HUES48 (cell line): Measurements from ENCODE around the gene MLX.
A peak's percentile ranks its signal among the peaks of the same experiment; 100 is the strongest.
"Not testable (repeated sequence)": the region's sequence is repeated elsewhere in the genome, so short reads cannot be mapped to it uniquely, and the experiment has no call there.

Source experiments
- H3K27ac ChIP-seq: one replicate; pipeline ENCODE4 v1.7.0; 2013; ENCODE audit warnings: low read depth, low read length, inconsistent platforms
- H3K27me3 ChIP-seq: 2 replicates; pipeline ENCODE4 v1.6.1; 2013; ENCODE audit warnings: mild to moderate bottlenecking, low read length; ENCODE audit not compliant: control insufficient read depth, insufficient read depth
- H3K36me3 ChIP-seq: 2 replicates; pipeline ENCODE4 v1.6.1; 2013; ENCODE audit warnings: low read length; ENCODE audit not compliant: control insufficient read depth, insufficient read depth
- H3K4me1 ChIP-seq: 2 replicates; pipeline ENCODE4 v1.6.1; 2013; ENCODE audit warnings: mild to moderate bottlenecking, low read length; ENCODE audit not compliant: control insufficient read depth, insufficient read depth
- H3K4me3 ChIP-seq: 2 replicates; pipeline ENCODE4 v1.5.1; 2013; ENCODE audit warnings: mild to moderate bottlenecking, low read depth, low read length
- H3K9ac ChIP-seq: 2 replicates; pipeline ENCODE4 v1.6.1; 2013; ENCODE audit warnings: mild to moderate bottlenecking, low read depth, low read length, moderate library complexity
- H3K9me3 ChIP-seq: 2 replicates; pipeline ENCODE4 v1.6.1; 2013; ENCODE audit warnings: low read length; ENCODE audit not compliant: control insufficient read depth, insufficient read depth

Gene MLX

GRCh38 chr17:42548070-42548837 lies 18.6 kb upstream of the MLX start:
- Histone ChIP-seq H3K4me3 (peak overlapping the region; percentile 58), H3K27ac (peak overlapping the region; percentile 79), H3K9me3 (no peaks in the 10 kb centered on the region), H3K9ac (no peak overlapping the region; the same call in 1 of the 2 replicates), H3K4me1 (peaks cover 4% of the 10 kb centered on the region; the same call in 1 of the 2 replicates), H3K36me3 (peaks cover 8% of the 10 kb centered on the region), H3K27me3 (peaks cover 4% of the 10 kb centered on the region; the same call in 1 of the 2 replicates)

DNA sequence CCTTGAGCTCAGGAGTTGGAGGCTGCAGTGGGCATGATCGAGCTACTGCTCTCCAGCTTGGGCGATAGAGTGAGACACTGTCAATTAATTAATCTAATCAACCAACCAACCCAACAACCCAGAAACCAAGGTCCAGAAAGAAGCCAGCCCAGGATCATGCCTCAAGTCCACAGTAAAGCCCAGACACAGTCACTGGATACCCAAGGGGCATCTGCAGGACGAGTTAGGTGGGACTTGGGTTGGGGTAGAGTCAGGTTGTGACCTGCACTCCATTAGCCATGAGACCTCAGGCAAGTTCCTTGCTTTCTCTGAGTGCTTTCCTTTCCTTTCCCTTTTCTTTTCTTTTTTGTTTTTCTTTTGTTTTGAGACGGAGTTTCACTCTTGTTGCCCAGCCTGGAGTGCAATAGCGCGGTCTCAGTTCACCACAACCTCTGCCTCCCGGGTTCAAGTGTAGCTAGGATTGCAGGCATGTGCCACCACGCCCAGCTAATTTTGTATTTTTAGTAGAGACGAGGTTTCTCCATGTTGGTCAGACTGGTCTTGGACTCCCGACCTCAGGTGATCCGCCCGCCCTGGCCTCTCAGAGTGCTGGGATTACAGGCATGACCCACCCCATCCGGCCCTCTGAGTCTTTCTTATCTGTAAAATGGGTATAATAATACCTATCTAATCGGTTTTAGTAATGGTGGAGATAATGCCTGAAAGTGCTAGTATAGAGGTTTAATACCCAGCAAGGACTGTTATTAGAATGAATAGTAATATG lies 17.7 kb upstream of the MLX start:
- H3K27ac ChIP-seq: no peak overlapping the region
- H3K36me3 ChIP-seq: peaks cover 4% of the 10 kb centered on the region; the same call in 1 of the 2 replicates
- no peak overlapping the region for H3K9ac ChIP-seq
- H3K9me3 ChIP-seq: no peaks in the 10 kb centered on the region
- H3K4me3 ChIP-seq: peak overlapping the region; percentile 58
- peaks cover 7% of the 10 kb centered on the region; the same call in 1 of the 2 replicates for H3K4me1 ChIP-seq
- H3K27me3 ChIP-seq: peaks cover 4% of the 10 kb centered on the region; the same call in 1 of the 2 replicates

DNA sequence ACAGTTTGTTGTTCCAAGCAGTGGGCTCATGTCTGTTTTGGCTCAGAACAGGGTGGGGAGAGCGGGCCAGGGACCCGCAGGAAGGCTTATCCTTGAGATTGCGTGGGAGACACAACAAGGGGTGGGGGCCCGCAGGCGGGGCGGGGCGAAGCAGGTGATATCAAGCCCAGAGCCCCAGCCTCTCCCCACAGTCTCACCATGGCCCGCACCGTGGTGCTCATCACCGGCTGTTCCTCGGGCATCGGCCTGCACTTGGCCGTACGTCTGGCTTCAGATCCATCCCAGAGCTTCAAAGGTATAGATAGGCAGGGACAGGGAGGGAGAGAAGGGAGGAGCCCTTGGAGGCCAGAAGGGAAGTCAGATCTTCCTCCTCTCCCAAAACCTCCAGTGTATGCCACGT lies 14.2 kb upstream of the MLX start, which contains the start of gene HSD17B1:
Gene HSD17B1 (plus strand): TSS at position 188 of the 400 bp plus-strand sequence. CDS start 11 bp downstream, at position 199.
- Histone ChIP-seq H3K27ac (peak within 1 kb of the TSS; percentile 86), H3K4me3 (peak within 1 kb of the TSS; percentile 99)
- not testable (repeated sequence) for H3K27me3 ChIP-seq, H3K4me1 ChIP-seq, H3K9me3 ChIP-seq, H3K36me3 ChIP-seq, H3K9ac ChIP-seq

DNA sequence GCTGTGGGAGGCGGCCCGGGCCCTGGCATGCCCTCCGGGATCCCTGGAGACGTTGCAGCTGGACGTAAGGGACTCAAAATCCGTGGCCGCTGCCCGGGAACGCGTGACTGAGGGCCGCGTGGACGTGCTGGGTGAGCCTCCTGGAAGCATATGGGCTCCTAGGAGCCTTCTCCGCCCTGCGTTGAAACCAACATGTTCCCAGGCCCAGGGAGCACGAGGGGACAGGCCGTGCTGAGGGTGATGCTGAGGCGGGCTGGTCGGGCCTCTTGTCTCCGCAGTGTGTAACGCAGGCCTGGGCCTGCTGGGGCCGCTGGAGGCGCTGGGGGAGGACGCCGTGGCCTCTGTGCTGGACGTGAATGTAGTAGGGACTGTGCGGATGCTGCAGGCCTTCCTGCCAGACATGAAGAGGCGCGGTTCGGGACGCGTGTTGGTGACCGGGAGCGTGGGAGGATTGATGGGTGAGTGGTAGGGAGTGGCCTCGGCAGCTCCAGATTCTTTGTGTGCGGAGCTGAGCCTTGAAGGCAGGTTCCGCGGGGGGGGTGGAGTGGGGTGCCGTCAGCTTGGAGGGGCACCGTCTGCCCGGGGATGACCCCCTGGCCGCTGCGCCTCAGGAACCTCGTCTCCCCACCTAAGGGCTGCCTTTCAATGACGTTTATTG lies 13.6 kb upstream of the MLX start:
- H3K27me3 ChIP-seq: peaks cover 4% of the 10 kb centered on the region; the same call in 1 of the 2 replicates
- H3K9ac ChIP-seq: no peak overlapping the region
- no peak overlapping the region for H3K4me3 ChIP-seq
- peaks cover 9% of the 10 kb centered on the region for H3K4me1 ChIP-seq
- H3K9me3 ChIP-seq: no peaks in the 10 kb centered on the region
- H3K36me3 ChIP-seq: no peaks in the 10 kb centered on the region
- H3K27ac ChIP-seq: no peak overlapping the region

DNA sequence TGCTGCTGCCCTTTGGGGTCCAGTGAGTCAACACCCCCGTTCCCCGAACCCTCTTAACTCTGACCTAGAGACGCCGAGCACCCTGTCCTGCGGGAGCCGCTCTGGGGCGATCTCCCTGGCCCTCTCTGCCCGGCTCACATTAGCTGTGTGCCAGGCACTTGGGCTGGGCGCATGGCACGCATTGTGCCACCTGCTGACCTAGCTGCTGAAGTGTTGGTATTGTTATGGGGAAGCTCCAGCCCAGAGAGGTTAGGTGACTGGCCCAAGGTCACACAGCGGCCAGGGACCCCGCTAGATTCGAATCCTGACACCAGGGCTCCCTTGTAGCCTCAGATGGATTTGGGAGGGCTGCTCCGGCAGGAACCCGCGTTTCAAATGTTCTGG lies 13.0 kb upstream of the MLX start:
- H3K4me1 ChIP-seq: peaks cover 7% of the 10 kb centered on the region
- no peaks in the 10 kb centered on the region for H3K36me3 ChIP-seq
- peaks cover 2% of the 10 kb centered on the region; the same call in 1 of the 2 replicates for H3K27me3 ChIP-seq
- peak overlapping the region; percentile 99 for H3K4me3 ChIP-seq
- H3K9ac ChIP-seq: peak overlapping the region; percentile 86; the same call in 1 of the 2 replicates
- no peaks in the 10 kb centered on the region for H3K9me3 ChIP-seq
- H3K27ac ChIP-seq: peak overlapping the region; percentile 86

- Histone ChIP-seq H3K4me1 (peaks cover 5% of the 10 kb centered on the region), H3K4me3 (peak overlapping the region; percentile 99), H3K36me3 (no peaks in the 10 kb centered on the region), H3K27me3 (no peaks in the 10 kb centered on the region), H3K9ac (peak overlapping the region; percentile 86), H3K27ac (peak overlapping the region; percentile 86), H3K9me3 (no peaks in the 10 kb centered on the region)
Observed at GRCh38 chr17:42554250-42555121, 12.4 kb upstream of the MLX start.

GRCh38 chr17:42555122-42555622 lies 11.7 kb upstream of the MLX start:
- Histone ChIP-seq H3K4me1 (peaks cover 5% of the 10 kb centered on the region), H3K27me3 (no peaks in the 10 kb centered on the region), H3K9me3 (no peaks in the 10 kb centered on the region), H3K36me3 (no peaks in the 10 kb centered on the region), H3K4me3 (peak overlapping the region; percentile 99), H3K27ac (peak overlapping the region; percentile 86), H3K9ac (peak overlapping the region; percentile 86)

- H3K4me3 ChIP-seq, H3K4me1 ChIP-seq, H3K9ac ChIP-seq, H3K27me3 ChIP-seq, H3K27ac ChIP-seq, H3K36me3 ChIP-seq, H3K9me3 ChIP-seq: not testable (repeated sequence)
Observed at GRCh38 chr17:42555961-42556617, 10.8 kb upstream of the MLX start.

- no peaks in the 10 kb centered on the region for H3K27me3 ChIP-seq
- H3K9me3 ChIP-seq: no peaks in the 10 kb centered on the region
- H3K9ac ChIP-seq: no peak overlapping the region
- peaks cover under 1% of the 10 kb centered on the region; the same call in 1 of the 2 replicates for H3K36me3 ChIP-seq
- H3K27ac ChIP-seq: no peak overlapping the region
- peaks cover 3% of the 10 kb centered on the region for H3K4me1 ChIP-seq
- no peak overlapping the region for H3K4me3 ChIP-seq
Observed at GRCh38 chr17:42559075-42559474, 7.8 kb upstream of the MLX start.
